ENCODE measurements around the gene DYNLL2.
A peak's percentile ranks its signal among the peaks of the same experiment; 100 is the strongest.
"Not testable (repeated sequence)": the region's sequence is repeated elsewhere in the genome, so short reads cannot be mapped to it uniquely, and the experiment has no call there.

DYNLL2 gene

GRCh38 chr17:58082870-58083490, at the start of gene DYNLL2:
TSS of gene DYNLL2 (plus strand) at chr17:58083419. CDS start at chr17:58087091, 3,672 bp downstream.
- peak; percentile 84 for DNase-seq (ENCODE audit: low spot score)

- DNase-seq (ENCODE audit: low spot score): no peak
Observed at GRCh38 chr17:58039975-58040374, 43.2 kb upstream of the DYNLL2 start.

- no peak for DNase-seq (ENCODE audit: low spot score)
Observed at GRCh38 chr17:58040386-58040785, 42.8 kb upstream of the DYNLL2 start.

- no peak for DNase-seq (ENCODE audit: low spot score)
Observed at GRCh38 chr17:58041161-58041560, 42.1 kb upstream of the DYNLL2 start.

GRCh38 chr17:58043221-58044181, 39.7 kb upstream of the DYNLL2 start:
- DNase-seq (ENCODE audit: low spot score): no peak

- not testable (repeated sequence) for DNase-seq (ENCODE audit: low spot score)
Observed at GRCh38 chr17:58044256-58044655, 39.0 kb upstream of the DYNLL2 start.

GRCh38 chr17:58046239-58047094, 36.8 kb upstream of the DYNLL2 start:
- no peak for DNase-seq (ENCODE audit: low spot score)

- no peak for DNase-seq (ENCODE audit: low spot score)
Observed at GRCh38 chr17:58047376-58048150, 35.7 kb upstream of the DYNLL2 start.

GRCh38 chr17:58049533-58049932, 33.7 kb upstream of the DYNLL2 start:
- DNase-seq (ENCODE audit: low spot score): no peak

GRCh38 chr17:58050966-58051365, 32.3 kb upstream of the DYNLL2 start:
- DNase-seq (ENCODE audit: low spot score): no peak

GRCh38 chr17:58051468-58051867, 31.8 kb upstream of the DYNLL2 start:
- no peak for DNase-seq (ENCODE audit: low spot score)

GRCh38 chr17:58052407-58052806, 30.8 kb upstream of the DYNLL2 start:
- DNase-seq (ENCODE audit: low spot score): no peak

GRCh38 chr17:58052945-58053715, 30.1 kb upstream of the DYNLL2 start:
- no peak for DNase-seq (ENCODE audit: low spot score)

- no peak for DNase-seq (ENCODE audit: low spot score)
Observed at GRCh38 chr17:58054641-58055040, 28.6 kb upstream of the DYNLL2 start.

GRCh38 chr17:58056476-58056875, 26.7 kb upstream of the DYNLL2 start:
- DNase-seq (ENCODE audit: low spot score): no peak

GRCh38 chr17:58059141-58059540, 24.1 kb upstream of the DYNLL2 start:
- DNase-seq (ENCODE audit: low spot score): no peak

- no peak for DNase-seq (ENCODE audit: low spot score)
Observed at GRCh38 chr17:58060596-58061191, 22.5 kb upstream of the DYNLL2 start.

GRCh38 chr17:58061672-58062071, 21.5 kb upstream of the DYNLL2 start:
- DNase-seq (ENCODE audit: low spot score): no peak

- no peak for DNase-seq (ENCODE audit: low spot score)
Observed at GRCh38 chr17:58065238-58065637, 18.0 kb upstream of the DYNLL2 start.

- DNase-seq (ENCODE audit: low spot score): no peak
Observed at GRCh38 chr17:58066401-58066800, 16.8 kb upstream of the DYNLL2 start.
